WTC11 (cell line): ENCODE data around the gene UTY.

ENCODE experiments used
- CTCF ChIP-seq: fragments of 200-600 bp; IDR thresholded peaks from 2 replicates; pipeline ENCODE4 v1.8.0; 2022; ENCODE audit warnings: antibody characterized with exemption
- FOXK1 ChIP-seq: sonication (generic); formaldehyde crosslinking; IDR thresholded peaks from 2 replicates; pipeline ENCODE4 v1.8.0; 2022; ENCODE audit warnings: mild to moderate bottlenecking, moderate library complexity, missing genetic modification reagents
- JUN ChIP-seq: sonication (generic); formaldehyde crosslinking; IDR thresholded peaks from 2 replicates; pipeline ENCODE4 v1.8.0; 2023; ENCODE audit warnings: mild to moderate bottlenecking, missing genetic modification reagents
- ZNF121 ChIP-seq: sonication (generic); formaldehyde crosslinking; IDR thresholded peaks from 2 replicates; pipeline ENCODE4 v1.8.0; 2023; ENCODE audit warnings: missing genetic modification reagents
- ZNF232 ChIP-seq: sonication (generic); formaldehyde crosslinking; IDR thresholded peaks from 2 replicates; pipeline ENCODE4 v1.8.0; 2022; ENCODE audit warnings: mild to moderate bottlenecking, missing genetic modification reagents

- TF ChIP-seq ZNF121 (CRISPR knock-in tag) (no peak), CTCF (no peak), JUN (CRISPR knock-in tag) (no peak), ZNF232 (no peak), FOXK1 (CRISPR knock-in tag) (no peak)
Measured at GRCh38 chrY:13445566-13445965, 34.3 kb downstream of the UTY start.
